Panc1 (cell line): ENCODE results near the gene H19. TPM values are rescaled to one million over a fixed set of nuclear protein-coding genes. Genes with fewer than 3 reads are reported as not detected.

Source experiments
- ATAC-seq: fragments of 200-7000 bp; cut with Tn5 transposase; 2 replicates; pipeline ENCODE4 v1.9.1; 2020; ENCODE audit warnings: mild to moderate bottlenecking, moderate library complexity
- BruUV-seq: library from RNA; stranded (reverse); fragments of 400-500 nt; replicated peaks from 2 replicates; lab custom pipeline; 2021; lab: Mats Ljungman, UMichigan
- CTCF ChIA-PET: fragments of 300-600 bp; sonication (Branson Sonifier 250); formaldehyde crosslinking; loops from one replicate; lab custom pipeline; 2022; ENCODE audit warnings: antibody characterized with exemption; lab: Charles Lee
- POLR2A ChIA-PET: fragments of 300-600 bp; sonication (Branson Sonifier 250); formaldehyde crosslinking; loops from one replicate; lab custom pipeline; 2022; ENCODE audit warnings: antibody characterized with exemption; lab: Charles Lee
- DNase-seq: peaks from one replicate; pipeline ENCODE4 v3.0.0-alpha.2; 2010; ENCODE audit warnings: low read depth, low spot score
- H3K27ac ChIP-seq: 2 replicates; pipeline ENCODE4 v1.5.1; 2011; ENCODE audit warnings: mild to moderate bottlenecking, low read length, inconsistent platforms
- H3K27me3 ChIP-seq: fragments of 200-500 bp; sonication (Bioruptor generic); 2 replicates; pipeline ENCODE4 v1.6.0; 2014; ENCODE audit warnings: low read length, inconsistent platforms; ENCODE audit not compliant: control insufficient read depth, insufficient read depth
- H3K36me3 ChIP-seq: fragments of 200-500 bp; sonication (Bioruptor generic); 2 replicates; pipeline ENCODE4 v1.5.1; 2014; ENCODE audit warnings: inconsistent platforms, mild to moderate bottlenecking, low read length, moderate library complexity; ENCODE audit not compliant: control insufficient read depth, insufficient read depth
- H3K4me1 ChIP-seq: 2 replicates; pipeline ENCODE4 v1.5.1; 2011; ENCODE audit warnings: inconsistent platforms, mild to moderate bottlenecking, low read length, moderate library complexity; ENCODE audit not compliant: control insufficient read depth, insufficient read depth
- H3K4me3 ChIP-seq, 2 experiments: 2 replicates each; pipeline ENCODE4 v1.5.1; 2011 to 2012; ENCODE audit warnings: low read depth in 2 of 2, low read length in 2 of 2, mild to moderate bottlenecking in 2 of 2, inconsistent platforms in 1 of 2, moderate library complexity in 1 of 2
- H3K9me3 ChIP-seq: fragments of 200-500 bp; sonication (Bioruptor generic); 2 replicates; pipeline ENCODE4 v1.5.1; 2014; ENCODE audit warnings: low read depth, mild to moderate bottlenecking, inconsistent platforms, low read length, moderate library complexity; ENCODE audit not compliant: control insufficient read depth, insufficient read depth
- CTCF ChIP-seq: fragments of 450-650 bp; IDR thresholded peaks from 2 replicates; pipeline ENCODE4 v1.5.1; 2017; ENCODE audit warnings: mild to moderate bottlenecking
- POLR2AphosphoS5 ChIP-seq: IDR thresholded peaks from 2 replicates; pipeline ENCODE4 v1.6.1; 2012; ENCODE audit warnings: mild to moderate bottlenecking, low read depth, low read length, moderate library complexity
- REST ChIP-seq, 2 experiments: IDR thresholded peaks; 2 replicates each; pipeline ENCODE4 v1.6.1; 2011 to 2012; ENCODE audit warnings: low read depth in 2 of 2, control low read depth in 1 of 2, low read length in 1 of 2, mild to moderate bottlenecking in 1 of 2, moderate library complexity in 1 of 2; ENCODE audit not compliant: insufficient read depth in 1 of 2
- SIN3A ChIP-seq: IDR thresholded peaks from 2 replicates; pipeline ENCODE4 v1.6.1; 2012; ENCODE audit warnings: low read depth, mild to moderate bottlenecking, low read length, moderate library complexity, borderline replicate concordance; ENCODE audit not compliant: insufficient read depth
- TCF7L2 ChIP-seq: IDR thresholded peaks from 2 replicates; pipeline ENCODE4 v1.6.1; 2011; ENCODE audit warnings: mild to moderate bottlenecking, low read depth, low read length, inconsistent platforms
- in situ Hi-C: cut with HindIII; loops from 2 replicates; pipeline ENCODE4 v1.10.0; 2016; ENCODE audit warnings: low sequenced_read_pairs, low pct_unique_long_range_greater_than_20kb
- intact Hi-C: fragments of 100-400 bp; cut with micrococcal nuclease; formaldehyde crosslinking; loops from one replicate; pipeline ENCODE4 v1.10.0; 2022; ENCODE audit not compliant: unreplicated experiment
- total RNA-seq: library from RNA; stranded (reverse); gene quantifications from one replicate; pipeline ENCODE4 v1.2.1, GENCODE V29; 2021; ENCODE audit not compliant: unreplicated experiment

H19 gene
- total RNA-seq, 1 experiment from 2014 or later = 1,268 TPM

GRCh38 chr11:1975185-1975584, 22.5 kb downstream of the H19 start:
- ATAC-seq = no peak
- intact Hi-C loops = no loop called here
- no peak for TF ChIP-seq SIN3A
- no peak for TF ChIP-seq TCF7L2
- TF ChIP-seq CTCF = no peak
- no peak for TF ChIP-seq REST (IDR thresholded peaks at IDR 0.05; ENCODE audit: insufficient read depth in 1 of 2, low read depth in 2 of 2, low read length in 1 of 2)
- no peak for TF ChIP-seq POLR2AphosphoS5
- H3K4me3 ChIP-seq = no peak overlapping the region
- in situ Hi-C loops = no loop called here
- H3K4me1 ChIP-seq = no peaks in the 10 kb centered on the region
- H3K27ac ChIP-seq = no peak overlapping the region
- no peaks in the 10 kb centered on the region for H3K27me3 ChIP-seq
- BruUV-seq = no TSS peak
- no peaks in the 10 kb centered on the region for H3K9me3 ChIP-seq
- CTCF ChIA-PET = interaction anchor here (1.0 kb wide), 1 partner anchor 265 kb away, joined by 3 read pairs; no protein-coding TSS in a partner anchor
- POLR2A ChIA-PET = no interaction called here
- no peaks in the 10 kb centered on the region for H3K36me3 ChIP-seq
- DNase-seq = no peak

- no peaks in the 10 kb centered on the region for H3K36me3 ChIP-seq
- POLR2A ChIA-PET = no interaction called here
- H3K4me1 ChIP-seq = no peaks in the 10 kb centered on the region
- intact Hi-C loops (no loop called here), in situ Hi-C loops (no loop called here)
- BruUV-seq = no TSS peak
- CTCF ChIA-PET = interaction anchor here (0.7 kb wide), 1 partner anchor 53 kb away, joined by 3 read pairs; no protein-coding TSS in a partner anchor
- DNase-seq = no peak
- no peaks in the 10 kb centered on the region for H3K27me3 ChIP-seq
- no peaks in the 10 kb centered on the region for H3K9me3 ChIP-seq
- no peak overlapping the region for H3K4me3 ChIP-seq
- ATAC-seq = no peak
- TF ChIP-seq SIN3A (no peak), REST (IDR thresholded peaks at IDR 0.05; ENCODE audit: insufficient read depth in 1 of 2, low read depth in 2 of 2, low read length in 1 of 2) (no peak), CTCF (no peak), POLR2AphosphoS5 (no peak), TCF7L2 (no peak)
- H3K27ac ChIP-seq = no peak overlapping the region
Observed at GRCh38 chr11:1970956-1971355, 26.7 kb downstream of the H19 start.
